ENCODE measurements around the gene HTD2.

- TF ChIP-seq CTCF (IDR thresholded peaks at IDR 0.05 in 4 of 5, conservative IDR thresholded peaks at IDR 0.05 in 1 of 5): no peak
- TF ChIP-seq POLR2A (IDR thresholded peaks at IDR 0.05): no peak
Measured at GRCh38 chr3:58334013-58334321, 27.6 kb downstream of the HTD2 start.

All from gastrocnemius medialis (tissue), 4 donors.